GM18858 (cell line): Measurements from ENCODE around the gene TCF12.
"Not testable (repeated sequence)": the region's sequence is repeated elsewhere in the genome, so short reads cannot be mapped to it uniquely, and the experiment has no call there.

Source experiments
- ATAC-seq: cut with Tn5 transposase; IDR thresholded peaks from one replicate; pipeline ENCODE4 v1.9.1; 2021; ENCODE audit not compliant: unreplicated experiment

The TCF12 gene

DNA sequence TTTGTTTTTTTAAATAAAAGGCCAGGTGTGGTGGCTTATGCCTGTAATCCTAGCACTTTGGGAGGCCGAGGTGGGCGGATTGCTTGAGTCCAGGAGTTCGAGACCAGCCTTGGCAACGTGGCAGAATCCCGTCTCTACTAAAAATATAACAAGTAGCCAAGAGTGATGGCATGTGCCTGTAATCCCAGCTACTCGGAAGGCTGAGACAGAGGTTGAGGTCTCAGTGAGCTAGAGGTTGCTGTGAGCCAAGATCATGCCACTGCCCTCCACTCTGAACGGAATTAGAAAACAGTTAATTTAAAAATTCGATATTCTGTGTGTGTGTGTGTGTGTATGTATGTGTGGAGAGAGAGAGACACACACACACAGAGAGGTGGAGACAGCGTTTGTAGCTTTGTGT lies 58.8 kb downstream of the TCF12 start:
- no peak for ATAC-seq

GRCh38 chr15:56978898-56979662 lies 60.6 kb downstream of the TCF12 start:
- ATAC-seq, result no peak

DNA sequence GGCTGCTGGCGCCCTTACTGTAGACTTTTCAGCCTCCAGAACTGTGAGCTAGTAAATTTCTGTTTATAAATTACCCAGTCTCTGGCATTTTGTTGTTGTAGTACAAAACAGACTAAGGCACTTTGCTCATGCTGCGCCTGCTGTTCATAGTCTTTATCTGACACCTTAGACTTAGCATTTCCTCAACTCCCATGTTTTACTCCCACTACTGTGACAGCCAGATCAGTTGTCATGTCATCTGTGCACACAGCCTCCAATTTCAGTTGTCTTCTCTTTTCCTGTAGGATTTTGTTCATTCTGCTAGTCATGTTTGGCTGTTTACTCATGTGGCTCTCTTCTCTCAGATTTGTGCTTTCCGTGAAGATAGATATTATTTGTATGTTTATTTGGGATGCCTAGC lies 62.0 kb downstream of the TCF12 start:
- ATAC-seq, result no peak

- no peak for ATAC-seq
Measured at GRCh38 chr15:56981160-56981559, 62.7 kb downstream of the TCF12 start.

DNA sequence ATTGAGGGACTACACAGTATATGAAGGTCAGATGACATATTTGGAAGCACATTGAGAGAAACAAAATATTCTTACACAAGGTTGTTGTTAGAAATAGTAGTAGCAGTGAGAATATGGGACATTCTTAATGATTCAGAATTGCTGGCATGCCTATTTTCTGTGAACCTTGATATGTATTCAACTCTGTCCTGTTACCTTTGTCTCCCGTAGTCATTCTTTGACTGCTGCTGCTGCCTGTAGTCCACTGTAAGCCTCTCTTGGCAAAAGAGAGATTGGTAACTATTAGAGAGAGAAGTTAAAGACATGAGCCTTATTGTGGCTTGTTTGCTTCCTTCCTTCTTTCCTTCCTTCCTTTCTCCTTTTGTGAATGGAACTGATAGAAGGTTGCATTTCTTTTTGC lies 64.5 kb downstream of the TCF12 start:
- ATAC-seq, result no peak

GRCh38 chr15:56984681-56985481 lies 66.4 kb downstream of the TCF12 start:
- no peak for ATAC-seq

DNA sequence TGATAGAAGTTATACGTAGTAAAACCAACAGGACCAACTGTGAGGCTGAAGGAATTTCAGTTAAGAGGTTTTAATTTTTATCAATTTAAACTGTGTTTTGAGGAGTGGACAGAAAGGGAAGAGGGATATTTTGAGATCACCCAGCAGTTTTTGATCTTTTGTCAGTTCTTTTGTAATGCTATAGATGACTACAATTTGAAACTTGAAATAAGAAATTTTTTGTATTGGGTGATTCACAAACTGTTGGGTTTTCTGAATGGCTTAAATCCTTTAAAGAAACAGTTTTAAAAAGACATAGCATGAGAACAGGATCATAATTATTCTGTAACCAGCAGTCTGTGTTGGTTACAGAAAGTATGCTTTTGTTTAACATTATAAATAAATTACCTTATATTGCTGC lies 67.4 kb downstream of the TCF12 start:
- ATAC-seq, result no peak

DNA sequence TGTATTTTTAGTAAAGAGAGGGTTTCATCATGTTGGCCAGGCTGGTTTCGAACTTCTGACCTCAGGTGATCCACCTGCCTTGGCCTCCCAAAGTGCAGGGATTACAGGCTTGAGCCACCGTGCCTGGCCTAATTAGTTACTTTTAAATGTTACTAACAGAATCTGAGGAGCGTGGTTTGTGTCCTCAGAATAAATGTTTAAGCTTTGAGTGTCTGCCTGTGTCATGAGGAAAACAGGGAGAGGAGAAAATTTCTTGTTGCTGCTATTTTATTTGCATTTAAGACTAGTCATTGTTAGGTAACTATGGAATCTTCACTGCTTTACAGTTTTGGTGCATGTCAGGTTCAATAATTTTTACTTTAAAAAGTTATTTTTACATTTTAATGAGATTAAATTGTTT lies 68.8 kb downstream of the TCF12 start:
- no peak for ATAC-seq

DNA sequence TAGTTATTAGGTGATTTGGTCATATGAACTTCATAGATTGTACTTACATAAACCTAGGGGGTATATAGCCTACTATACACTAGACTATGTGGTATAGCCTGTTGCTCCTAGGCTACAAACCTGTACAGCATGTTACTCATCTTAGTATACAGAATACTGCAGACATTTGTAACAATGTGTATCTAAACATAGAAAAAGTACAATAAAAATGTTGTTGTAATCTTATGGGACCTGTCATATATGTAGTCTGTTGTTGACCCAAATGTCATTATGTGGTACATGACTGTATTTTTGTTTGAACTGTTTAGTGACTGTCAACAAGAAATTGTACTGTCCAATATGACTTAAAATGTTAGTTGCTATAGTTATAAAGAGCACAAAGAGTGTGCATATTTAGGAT lies 69.8 kb downstream of the TCF12 start:
- no peak for ATAC-seq

DNA sequence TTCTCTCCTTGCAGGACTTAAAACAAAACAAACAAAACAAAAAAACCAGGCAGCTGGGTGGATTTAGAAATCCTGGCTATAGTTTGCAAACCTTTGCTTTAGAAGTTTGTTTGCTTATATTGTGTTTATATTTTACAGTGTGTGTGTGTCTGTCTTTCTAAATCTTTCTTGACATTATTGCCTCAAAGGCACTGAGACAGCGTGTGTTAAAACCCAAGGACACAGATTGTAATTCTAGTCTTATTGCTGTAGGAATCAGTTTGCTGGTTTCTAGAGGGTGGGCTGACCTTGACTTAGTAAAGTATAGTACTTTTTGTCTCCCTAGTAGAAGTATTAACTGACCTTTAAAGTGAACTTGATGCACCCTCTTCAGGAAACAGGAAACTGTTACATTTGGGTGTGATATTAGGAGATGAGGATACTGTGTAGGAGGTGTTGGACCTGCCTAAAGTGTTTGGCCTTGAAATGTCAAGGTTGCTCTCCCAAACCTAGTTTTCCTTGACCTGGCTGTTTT lies 71.0 kb downstream of the TCF12 start:
- no peak for ATAC-seq

- no peak for ATAC-seq
Measured at GRCh38 chr15:56991017-56991416, 72.6 kb downstream of the TCF12 start.

GRCh38 chr15:56992725-56993124 lies 74.3 kb downstream of the TCF12 start:
- no peak for ATAC-seq

DNA sequence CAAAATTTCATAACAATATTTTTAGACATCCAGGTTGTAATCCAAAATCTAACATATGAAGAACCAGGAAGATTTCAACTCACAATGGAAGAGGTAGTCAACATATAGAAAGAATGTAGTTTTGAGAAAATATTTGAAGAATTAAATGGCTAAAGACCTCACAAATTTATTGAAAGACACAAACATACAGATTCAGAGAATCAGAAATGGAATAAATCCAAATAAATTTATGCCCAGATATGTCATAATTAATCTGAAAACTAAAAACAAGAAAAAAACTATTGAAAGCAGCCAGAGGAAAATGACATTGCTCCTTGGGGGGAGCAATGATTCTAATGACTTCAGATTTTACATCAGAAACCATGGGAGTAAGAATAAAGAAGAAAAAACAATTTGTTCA lies 75.8 kb downstream of the TCF12 start:
- ATAC-seq, result no peak

DNA sequence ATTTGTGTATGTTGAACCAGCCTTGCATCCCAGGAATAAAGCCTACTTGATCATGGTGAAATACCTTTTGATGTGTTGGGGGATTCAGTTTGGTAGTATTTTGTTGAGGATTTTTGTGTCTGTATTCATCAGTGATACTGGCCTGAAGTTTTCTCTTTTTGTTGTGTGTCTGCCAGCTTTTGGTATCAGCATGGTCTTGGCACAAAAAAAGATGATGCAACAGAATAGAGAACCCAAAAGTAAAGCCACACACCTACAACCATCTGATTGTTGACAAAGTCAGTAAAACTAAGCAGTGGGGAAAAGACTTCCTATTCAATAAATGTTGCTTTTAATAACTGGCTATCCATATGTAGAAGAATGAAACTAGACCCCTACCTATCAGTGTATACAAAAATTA lies 77.6 kb downstream of the TCF12 start:
- no peak for ATAC-seq

DNA sequence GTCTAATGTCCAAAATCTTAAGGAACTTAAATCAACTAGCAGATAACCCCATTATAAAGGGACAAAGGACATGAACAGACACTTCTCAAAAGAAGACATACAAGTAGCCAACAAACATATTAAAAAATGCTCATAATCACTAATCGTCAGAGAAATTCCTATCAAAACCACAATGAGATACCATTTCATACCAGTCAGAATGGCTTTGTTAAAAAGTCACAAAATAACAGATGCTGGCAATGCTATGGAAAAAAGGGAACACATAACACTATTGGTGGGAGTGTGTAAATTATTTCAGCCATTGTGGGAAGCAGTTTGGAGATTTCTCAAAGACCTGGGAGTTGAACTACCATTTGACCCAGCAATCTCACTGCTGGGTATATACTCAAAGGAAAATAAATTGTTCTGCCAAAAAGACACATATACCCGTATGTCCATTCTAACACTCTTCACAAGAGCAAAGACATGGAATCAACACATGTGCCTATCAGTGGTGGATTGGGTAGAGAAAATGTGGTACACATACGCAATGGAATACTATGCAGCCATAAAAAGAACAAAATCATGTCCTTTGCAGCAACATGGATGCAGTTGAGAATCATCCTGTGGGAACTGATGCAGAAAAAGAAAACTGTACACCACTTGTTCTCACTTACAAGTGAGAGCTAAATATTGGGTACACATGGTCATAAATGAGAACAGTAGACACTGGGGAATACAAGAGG lies 78.5 kb downstream of the TCF12 start:
- no peak for ATAC-seq

- no peak for ATAC-seq
Measured at GRCh38 chr15:57003418-57003817, 85.0 kb downstream of the TCF12 start.

- ATAC-seq, result no peak
Measured at GRCh38 chr15:57005244-57005643, 86.8 kb downstream of the TCF12 start.

- ATAC-seq, result not testable (repeated sequence)
Measured at GRCh38 chr15:57007797-57008196, 89.4 kb downstream of the TCF12 start.

GRCh38 chr15:57010724-57011123 lies 92.3 kb downstream of the TCF12 start:
- ATAC-seq, result no peak

GRCh38 chr15:57012556-57012955 lies 94.1 kb downstream of the TCF12 start:
- no peak for ATAC-seq

- ATAC-seq, result not testable (repeated sequence)
Measured at GRCh38 chr15:57014896-57015295, 96.5 kb downstream of the TCF12 start.

- ATAC-seq, result no peak
Measured at GRCh38 chr15:57015360-57015759, 96.9 kb downstream of the TCF12 start.
